Suprapubic skin (tissue), 4 donors: ENCODE measurements around the gene PRSS3. TPM values are rescaled to one million over a fixed set of nuclear protein-coding genes. Genes with fewer than 3 reads are reported as not detected.
"Not testable (repeated sequence)": the region's sequence is repeated elsewhere in the genome, so short reads cannot be mapped to it uniquely, and the experiment has no call there.

Experiments used
- DNase-seq, 2 donors: peaks; one replicate each; pipeline ENCODE4 v3.0.0-alpha.2; 2019; ENCODE audit warnings: low spot score in 2 of 2
- H3K27ac ChIP-seq: fragments of 200-600 bp; sonication (generic); one replicate; pipeline ENCODE4 v1.5.1; 2019
- H3K27me3 ChIP-seq: fragments of 200-600 bp; sonication (generic); one replicate; pipeline ENCODE4 v1.5.1; 2019
- H3K36me3 ChIP-seq: fragments of 200-600 bp; sonication (generic); one replicate; pipeline ENCODE4 v1.5.1; 2019
- H3K4me1 ChIP-seq: fragments of 200-600 bp; sonication (generic); one replicate; pipeline ENCODE4 v1.5.1; 2019
- H3K4me3 ChIP-seq: fragments of 200-600 bp; sonication (generic); one replicate; pipeline ENCODE4 v1.5.1; 2019; ENCODE audit warnings: mild to moderate bottlenecking
- H3K9me3 ChIP-seq: fragments of 200-600 bp; sonication (generic); one replicate; pipeline ENCODE4 v1.5.1; 2019
- EP300 ChIP-seq: sonication (generic); formaldehyde crosslinking; IDR thresholded peaks from one replicate; pipeline ENCODE4 v1.6.1; 2017; ENCODE audit warnings: antibody characterized with exemption
- POLR2A ChIP-seq, 2 donors: fragments of 450-650 bp; IDR thresholded peaks; one replicate each; pipeline ENCODE4 v1.6.1; 2017; ENCODE audit warnings: antibody characterized with exemption in 2 of 2, mild to moderate bottlenecking in 2 of 2, moderate library complexity in 2 of 2
- POLR2AphosphoS5 ChIP-seq, 3 donors: sonication (generic); formaldehyde crosslinking; IDR thresholded peaks; one replicate each; pipeline ENCODE4 v1.6.1; 2017; ENCODE audit warnings: antibody characterized with exemption in 3 of 3
- WGBS: methylation state at CpG from one replicate; pipeline ENCODE4 v1.1.5; 2018; 5-methylcytosine and 5-hydroxymethylcytosine counted together
- total RNA-seq, 4 donors: library from RNA; depleted of rRNA; stranded (reverse); fragments of >200 nt; gene quantifications; one replicate each; pipeline ENCODE4 v1.1.0, GENCODE V29; 2016
- TF ChIP-seq, protein P1 (sequence below), 2 donors: fragments of 200-600 bp in 1 of 2; fragments of 450-650 bp in 1 of 2; sonication (generic) in 1 of 2; IDR thresholded peaks; one replicate each; pipeline ENCODE4 v1.5.1; 2016 to 2019; ENCODE audit warnings: antibody characterized with exemption in 2 of 2, mild to moderate bottlenecking in 1 of 2, moderate library complexity in 1 of 2

The PRSS3 gene
- total RNA-seq, 4 donors from 2014 or later = 14.1 to 53.7 (median 25.1) TPM

DNA sequence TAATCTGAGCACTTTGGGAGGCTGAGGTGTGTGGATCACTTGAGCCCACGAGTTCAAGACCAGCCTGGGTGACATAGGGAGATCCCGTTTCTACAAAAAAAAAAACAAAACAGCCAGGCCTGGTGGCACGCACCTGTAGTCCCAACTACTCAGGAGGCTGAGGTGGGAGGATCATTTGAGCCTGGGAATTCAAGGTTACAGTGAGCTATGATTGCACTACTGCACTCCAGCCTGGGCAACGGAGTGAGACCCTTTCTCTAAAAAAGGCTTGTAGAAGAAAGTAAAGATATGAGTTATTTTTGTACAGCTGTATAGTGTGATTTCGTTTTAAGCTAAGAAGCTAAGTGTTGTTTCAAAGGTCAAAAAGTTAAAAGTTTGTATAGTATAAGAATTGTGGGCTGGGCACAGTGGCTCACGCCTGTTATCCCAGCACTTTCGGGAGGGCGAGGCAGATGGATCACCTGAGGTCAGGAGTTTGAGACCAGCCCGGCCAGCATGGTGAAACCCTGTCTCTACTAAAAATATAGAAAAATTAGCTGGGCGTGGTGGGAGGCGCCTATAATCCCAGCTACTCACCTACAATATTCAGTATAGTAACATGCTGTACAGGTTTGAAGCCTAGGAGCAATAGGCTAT lies 40.4 kb downstream of the PRSS3 start:
- no peaks in the 10 kb centered on the region for H3K9me3 ChIP-seq
- H3K4me3 ChIP-seq = no peak overlapping the region
- TF ChIP-seq POLR2AphosphoS5 (IDR thresholded peaks at IDR 0.05) (no peak), EP300 (no peak), POLR2A (IDR thresholded peaks at IDR 0.05) (no peak)
- TF ChIP-seq, protein P1, sequence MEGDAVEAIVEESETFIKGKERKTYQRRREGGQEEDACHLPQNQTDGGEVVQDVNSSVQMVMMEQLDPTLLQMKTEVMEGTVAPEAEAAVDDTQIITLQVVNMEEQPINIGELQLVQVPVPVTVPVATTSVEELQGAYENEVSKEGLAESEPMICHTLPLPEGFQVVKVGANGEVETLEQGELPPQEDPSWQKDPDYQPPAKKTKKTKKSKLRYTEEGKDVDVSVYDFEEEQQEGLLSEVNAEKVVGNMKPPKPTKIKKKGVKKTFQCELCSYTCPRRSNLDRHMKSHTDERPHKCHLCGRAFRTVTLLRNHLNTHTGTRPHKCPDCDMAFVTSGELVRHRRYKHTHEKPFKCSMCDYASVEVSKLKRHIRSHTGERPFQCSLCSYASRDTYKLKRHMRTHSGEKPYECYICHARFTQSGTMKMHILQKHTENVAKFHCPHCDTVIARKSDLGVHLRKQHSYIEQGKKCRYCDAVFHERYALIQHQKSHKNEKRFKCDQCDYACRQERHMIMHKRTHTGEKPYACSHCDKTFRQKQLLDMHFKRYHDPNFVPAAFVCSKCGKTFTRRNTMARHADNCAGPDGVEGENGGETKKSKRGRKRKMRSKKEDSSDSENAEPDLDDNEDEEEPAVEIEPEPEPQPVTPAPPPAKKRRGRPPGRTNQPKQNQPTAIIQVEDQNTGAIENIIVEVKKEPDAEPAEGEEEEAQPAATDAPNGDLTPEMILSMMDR (IDR thresholded peaks at IDR 0.05) = no peak
- H3K27me3 ChIP-seq = no peaks in the 10 kb centered on the region
- peak overlapping the region; percentile 68 for H3K27ac ChIP-seq
- H3K36me3 ChIP-seq = no peaks in the 10 kb centered on the region
- no peak for DNase-seq
- 84% methylated on average over 11 of the region's 11 CpGs for WGBS
- peaks cover 26% of the 10 kb centered on the region for H3K4me1 ChIP-seq

DNA sequence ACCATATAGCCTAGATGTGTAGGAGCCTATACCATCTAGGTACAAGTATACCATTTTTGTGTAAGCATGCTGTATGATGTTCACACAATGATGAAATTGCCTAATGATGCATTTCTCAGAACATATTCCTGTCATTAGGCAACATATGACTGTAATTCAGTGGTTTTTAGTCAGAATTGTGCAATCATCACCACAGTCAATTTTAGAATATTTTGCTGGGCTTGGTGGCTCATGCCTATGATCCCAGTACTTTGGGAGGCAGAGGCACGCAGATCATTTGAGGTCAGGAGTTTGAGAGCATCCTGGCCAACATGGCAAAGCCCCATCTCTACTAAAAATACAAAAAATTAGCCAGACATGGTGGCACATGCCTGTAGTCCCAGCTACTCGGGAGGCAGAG lies 40.9 kb downstream of the PRSS3 start:
- H3K27me3 ChIP-seq, DNase-seq, H3K36me3 ChIP-seq, H3K9me3 ChIP-seq, H3K4me3 ChIP-seq: not testable (repeated sequence)
- peak in 2 of 3 donors; percentile 89 to 99 for TF ChIP-seq POLR2AphosphoS5 (IDR thresholded peaks at IDR 0.05)
- Histone ChIP-seq H3K27ac (peak overlapping the region; percentile 68), H3K4me1 (peaks cover 26% of the 10 kb centered on the region)
- 52% methylated on average over 2 of the region's 2 CpGs for WGBS

DNA sequence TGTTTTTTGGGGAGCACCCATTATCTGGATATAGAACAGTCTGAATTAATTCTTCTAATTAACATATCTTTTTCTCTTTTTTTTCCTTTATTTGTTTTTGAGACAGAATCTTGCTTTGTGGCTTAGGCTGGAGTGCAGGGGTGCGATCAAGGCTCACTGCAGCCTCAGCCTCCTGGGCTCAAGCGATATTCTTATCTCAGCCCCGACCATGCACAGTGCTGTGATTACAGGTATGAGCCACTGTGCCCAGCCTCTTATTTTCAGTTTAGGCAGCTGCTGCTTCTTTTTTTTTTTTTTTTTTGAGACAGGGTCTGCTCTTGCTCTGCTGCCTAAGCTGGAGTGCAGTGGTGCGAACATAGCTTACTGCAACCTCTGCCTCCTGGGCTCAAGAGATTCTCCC lies 41.8 kb downstream of the PRSS3 start:
- Histone ChIP-seq H3K27me3 (no peaks in the 10 kb centered on the region), H3K4me1 (peaks cover 27% of the 10 kb centered on the region), H3K27ac (no peak overlapping the region), H3K36me3 (no peaks in the 10 kb centered on the region), H3K9me3 (no peaks in the 10 kb centered on the region), H3K4me3 (no peak overlapping the region)
- WGBS = 96% methylated on average over 4 of the region's 4 CpGs
- TF ChIP-seq POLR2A (IDR thresholded peaks at IDR 0.05) = no peak
- no peak for TF ChIP-seq EP300
- TF ChIP-seq POLR2AphosphoS5 (IDR thresholded peaks at IDR 0.05) = no peak
- TF ChIP-seq, protein P1 (IDR thresholded peaks at IDR 0.05) = no peak
- no peak for DNase-seq

DNA sequence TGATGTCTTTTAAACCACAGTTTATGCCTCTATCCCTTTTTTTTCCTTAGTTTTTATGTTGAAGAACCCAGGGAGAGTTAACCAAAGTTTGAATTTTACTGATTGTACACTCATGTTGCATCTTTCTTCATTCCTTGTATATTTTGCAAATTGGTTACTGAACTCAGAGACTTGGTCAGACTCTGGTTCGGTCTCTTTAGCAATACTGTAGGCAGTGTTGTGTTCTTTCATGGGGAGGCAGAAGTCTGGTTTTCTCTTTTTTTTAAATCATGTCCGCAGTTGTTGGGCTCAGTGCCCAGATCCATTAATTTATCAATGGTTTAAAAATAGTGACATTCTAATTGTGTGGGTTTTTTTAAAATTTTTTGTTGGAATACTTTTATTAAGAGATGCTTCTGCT lies 45.0 kb downstream of the PRSS3 start:
- Histone ChIP-seq H3K4me1 (peaks cover 41% of the 10 kb centered on the region), H3K4me3 (no peak overlapping the region), H3K27me3 (no peaks in the 10 kb centered on the region), H3K9me3 (no peaks in the 10 kb centered on the region), H3K27ac (no peak overlapping the region), H3K36me3 (no peaks in the 10 kb centered on the region)
- TF ChIP-seq POLR2AphosphoS5 (IDR thresholded peaks at IDR 0.05) (no peak), POLR2A (IDR thresholded peaks at IDR 0.05) (no peak), EP300 (no peak)
- TF ChIP-seq, protein P1 (IDR thresholded peaks at IDR 0.05) = no peak
- WGBS = 25% methylated on average over 2 of the region's 2 CpGs
- no peak for DNase-seq

DNA sequence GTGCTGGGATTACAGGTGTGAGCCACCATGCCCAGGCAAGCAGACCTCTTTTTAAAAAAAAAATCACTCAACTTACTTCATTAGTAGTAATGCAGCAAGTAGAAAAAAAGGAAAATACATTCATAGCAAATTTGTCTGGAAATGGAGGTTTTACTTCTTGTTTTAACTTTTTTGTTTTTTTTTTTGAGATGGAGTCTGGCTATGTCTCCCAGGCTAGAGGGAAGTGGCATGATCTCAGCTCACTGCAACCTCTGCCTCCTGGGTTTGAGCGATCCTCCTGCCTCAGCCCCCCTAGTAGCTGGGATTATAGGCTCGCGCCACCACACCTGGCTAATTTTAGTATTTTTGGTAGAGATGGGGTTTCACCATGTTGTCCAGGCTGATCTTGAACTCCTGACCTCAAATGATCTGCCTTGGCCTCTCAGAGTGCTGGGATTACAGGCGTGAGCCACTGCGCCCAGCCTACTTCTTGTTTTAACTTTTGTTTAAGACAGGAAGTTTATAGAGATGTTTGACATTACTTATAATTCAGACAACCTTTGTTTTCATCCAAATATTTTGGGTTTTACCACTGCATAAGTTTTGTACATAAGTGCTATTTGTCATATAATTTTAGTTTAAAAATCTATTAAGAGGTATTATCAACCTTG lies 48.1 kb downstream of the PRSS3 start:
- Histone ChIP-seq H3K36me3 (no peaks in the 10 kb centered on the region), H3K4me3 (no peak overlapping the region), H3K27ac (no peak overlapping the region), H3K27me3 (no peaks in the 10 kb centered on the region), H3K4me1 (peaks cover 25% of the 10 kb centered on the region), H3K9me3 (no peaks in the 10 kb centered on the region)
- TF ChIP-seq EP300 (no peak), POLR2AphosphoS5 (IDR thresholded peaks at IDR 0.05) (no peak), POLR2A (IDR thresholded peaks at IDR 0.05) (no peak)
- TF ChIP-seq, protein P1 (IDR thresholded peaks at IDR 0.05) = no peak
- 79% methylated on average over 5 of the region's 5 CpGs for WGBS
- no peak for DNase-seq
